SK-N-SH treated with all-trans-retinoic acid at 6 μM for 48 hours (cell line): ENCODE data around the gene LTBP1.

Source experiments
- ATAC-seq: fragments of 200-7000 bp; cut with Tn5 transposase; 3 replicates; pipeline ENCODE4 v1.9.1; 2020; ENCODE audit warnings: mild to moderate bottlenecking, moderate library complexity
- ARNTL ChIP-seq: fragments of 450-650 bp; formaldehyde crosslinking; IDR thresholded peaks from 2 replicates; pipeline ENCODE4 v1.5.0; 2020; ENCODE audit warnings: low read depth, mild to moderate bottlenecking, moderate library complexity, borderline replicate concordance
- BACH2 ChIP-seq: fragments of 250-450 bp; sonication (Bioruptor Pico); IDR thresholded peaks from 2 replicates; pipeline ENCODE4 v1.9.0; 2021; ENCODE audit warnings: mild to moderate bottlenecking, borderline replicate concordance
- CREB5 ChIP-seq: fragments of 250-450 bp; sonication (Bioruptor Pico); IDR thresholded peaks from 2 replicates; pipeline ENCODE4 v1.5.1; 2020; ENCODE audit warnings: low read depth, mild to moderate bottlenecking, moderate library complexity
- CSDC2 ChIP-seq: fragments of 250-450 bp; sonication (Bioruptor Pico); IDR thresholded peaks from 2 replicates; pipeline ENCODE4 v1.5.0; 2020; ENCODE audit warnings: mild to moderate bottlenecking, moderate library complexity
- ESRRG ChIP-seq: fragments of 250-450 bp; sonication (Bioruptor Pico); IDR thresholded peaks from 2 replicates; pipeline ENCODE4 v1.6.1; 2021; ENCODE audit warnings: mild to moderate bottlenecking
- GLIS3 ChIP-seq: fragments of 250-450 bp; sonication (Bioruptor Pico); IDR thresholded peaks from 2 replicates; pipeline ENCODE4 v1.5.0; 2020; ENCODE audit warnings: mild to moderate bottlenecking, moderate library complexity
- ISL1 ChIP-seq: fragments of 250-450 bp; sonication (Bioruptor Pico); IDR thresholded peaks from 2 replicates; pipeline ENCODE4 v2.1.2; 2022; ENCODE audit warnings: mild to moderate bottlenecking, moderate library complexity
- OSR1 ChIP-seq: fragments of 250-450 bp; sonication (Bioruptor Pico); IDR thresholded peaks from 2 replicates; pipeline ENCODE4 v1.8.0; 2022; ENCODE audit warnings: moderate library complexity, mild to moderate bottlenecking, inconsistent platforms
- PATZ1 ChIP-seq: fragments of 250-450 bp; sonication (Bioruptor Pico); IDR thresholded peaks from 2 replicates; pipeline ENCODE4 v1.8.0; 2020; ENCODE audit warnings: mild to moderate bottlenecking, moderate library complexity, borderline replicate concordance
- POU6F1 ChIP-seq: fragments of 250-450 bp; sonication (Bioruptor Pico); IDR thresholded peaks from 2 replicates; pipeline ENCODE4 v1.8.0; 2021; ENCODE audit warnings: low read depth, mild to moderate bottlenecking, moderate library complexity, borderline replicate concordance
- PPARA ChIP-seq: fragments of 250-450 bp; sonication (Bioruptor Pico); IDR thresholded peaks from 2 replicates; pipeline ENCODE4 v1.5.0; 2020; ENCODE audit warnings: mild to moderate bottlenecking, borderline replicate concordance
- RARB ChIP-seq: fragments of 250-450 bp; sonication (Bioruptor Pico); IDR thresholded peaks from 2 replicates; pipeline ENCODE4 v1.8.0; 2021; ENCODE audit warnings: mild to moderate bottlenecking, moderate library complexity
- SNAI2 ChIP-seq: fragments of 250-450 bp; sonication (Bioruptor Pico); IDR thresholded peaks from 2 replicates; pipeline ENCODE4 v1.5.0; 2020; ENCODE audit warnings: mild to moderate bottlenecking, moderate library complexity
- TCF4 ChIP-seq: fragments of 250-450 bp; sonication (Bioruptor Pico); IDR thresholded peaks from 2 replicates; pipeline ENCODE4 v1.8.0; 2021; ENCODE audit warnings: mild to moderate bottlenecking, moderate library complexity, borderline replicate concordance
- TOX ChIP-seq: fragments of 250-450 bp; sonication (Bioruptor Pico); IDR thresholded peaks from 2 replicates; pipeline ENCODE4 v1.8.0; 2021; ENCODE audit warnings: mild to moderate bottlenecking, moderate library complexity, borderline replicate concordance
- ZC3H10 ChIP-seq: fragments of 250-450 bp; sonication (Bioruptor Pico); IDR thresholded peaks from 2 replicates; pipeline ENCODE4 v1.5.1; 2021; ENCODE audit warnings: mild to moderate bottlenecking, moderate library complexity
- ZFP3 ChIP-seq: fragments of 250-450 bp; sonication (Bioruptor Pico); IDR thresholded peaks from 2 replicates; pipeline ENCODE4 v1.5.0; 2020; ENCODE audit warnings: mild to moderate bottlenecking, moderate library complexity
- ZFP30 ChIP-seq: fragments of 450-650 bp; formaldehyde crosslinking; IDR thresholded peaks from 2 replicates; pipeline ENCODE4 v1.5.0; 2022; ENCODE audit warnings: mild to moderate bottlenecking, moderate library complexity
- ZNF565 ChIP-seq: fragments of 450-650 bp; formaldehyde crosslinking; conservative IDR thresholded peaks from 2 replicates; pipeline ENCODE4 v1.5.0; 2020; ENCODE audit warnings: low read depth, mild to moderate bottlenecking, moderate library complexity
- ZNF70 ChIP-seq: fragments of 450-650 bp; formaldehyde crosslinking; IDR thresholded peaks from 2 replicates; pipeline ENCODE4 v1.5.0; 2020; ENCODE audit warnings: mild to moderate bottlenecking, moderate library complexity
- TF ChIP-seq, protein P1 (sequence below): fragments of 250-450 bp; sonication (Bioruptor Pico); IDR thresholded peaks from 2 replicates; pipeline ENCODE4 v1.5.1; 2021; ENCODE audit warnings: mild to moderate bottlenecking, moderate library complexity
- TF ChIP-seq, protein P2 (sequence below): fragments of 250-450 bp; sonication (Bioruptor Pico); IDR thresholded peaks from 2 replicates; pipeline ENCODE4 v1.5.0; 2020; ENCODE audit warnings: mild to moderate bottlenecking, moderate library complexity

LTBP1 gene

DNA sequence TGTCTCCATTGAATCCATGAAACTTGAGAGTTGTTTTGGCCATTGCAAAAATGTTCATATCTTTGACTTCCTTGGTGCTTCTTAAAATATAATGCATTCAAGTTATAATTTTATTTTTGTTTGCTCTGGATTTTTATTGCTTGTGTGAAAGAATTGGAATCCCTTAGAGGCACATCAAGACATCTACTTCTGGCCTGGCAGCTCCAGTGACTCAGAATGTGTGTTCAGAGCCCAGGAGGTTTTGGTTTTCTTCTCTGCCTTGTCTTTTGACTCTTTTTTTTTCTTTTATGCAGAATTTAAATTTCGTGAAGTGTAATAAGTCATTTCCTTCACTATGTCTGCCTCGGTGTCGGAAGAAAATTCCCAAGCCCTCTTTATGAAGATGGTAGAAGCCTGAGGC, 180.2 kb downstream of the LTBP1 start:
- ATAC-seq = peak; percentile 48; the same call in 1 of the 3 replicates
- TF ChIP-seq, protein P1, sequence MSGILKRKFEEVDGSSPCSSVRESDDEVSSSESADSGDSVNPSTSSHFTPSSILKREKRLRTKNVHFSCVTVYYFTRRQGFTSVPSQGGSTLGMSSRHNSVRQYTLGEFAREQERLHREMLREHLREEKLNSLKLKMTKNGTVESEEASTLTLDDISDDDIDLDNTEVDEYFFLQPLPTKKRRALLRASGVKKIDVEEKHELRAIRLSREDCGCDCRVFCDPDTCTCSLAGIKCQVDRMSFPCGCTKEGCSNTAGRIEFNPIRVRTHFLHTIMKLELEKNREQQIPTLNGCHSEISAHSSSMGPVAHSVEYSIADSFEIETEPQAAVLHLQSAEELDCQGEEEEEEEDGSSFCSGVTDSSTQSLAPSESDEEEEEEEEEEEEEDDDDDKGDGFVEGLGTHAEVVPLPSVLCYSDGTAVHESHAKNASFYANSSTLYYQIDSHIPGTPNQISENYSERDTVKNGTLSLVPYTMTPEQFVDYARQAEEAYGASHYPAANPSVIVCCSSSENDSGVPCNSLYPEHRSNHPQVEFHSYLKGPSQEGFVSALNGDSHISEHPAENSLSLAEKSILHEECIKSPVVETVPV (CRISPR knock-in tag) = no peak
- TF ChIP-seq POU6F1 (no peak), ZNF70 (CRISPR knock-in tag) (no peak), CSDC2 (no peak)
- TF ChIP-seq, all 23 proteins: peak for 0

- TF ChIP-seq TCF4 (no peak), PATZ1 (CRISPR knock-in tag) (no peak), PPARA (CRISPR knock-in tag) (no peak), CREB5 (no peak), ZC3H10 (CRISPR knock-in tag) (no peak), ZNF70 (CRISPR knock-in tag) (no peak), ZFP3 (CRISPR knock-in tag) (no peak), BACH2 (CRISPR knock-in tag) (no peak), GLIS3 (CRISPR knock-in tag) (no peak), ARNTL (CRISPR knock-in tag) (no peak), OSR1 (CRISPR knock-in tag) (no peak), ZNF565 (no peak)
- TF ChIP-seq, protein P2, sequence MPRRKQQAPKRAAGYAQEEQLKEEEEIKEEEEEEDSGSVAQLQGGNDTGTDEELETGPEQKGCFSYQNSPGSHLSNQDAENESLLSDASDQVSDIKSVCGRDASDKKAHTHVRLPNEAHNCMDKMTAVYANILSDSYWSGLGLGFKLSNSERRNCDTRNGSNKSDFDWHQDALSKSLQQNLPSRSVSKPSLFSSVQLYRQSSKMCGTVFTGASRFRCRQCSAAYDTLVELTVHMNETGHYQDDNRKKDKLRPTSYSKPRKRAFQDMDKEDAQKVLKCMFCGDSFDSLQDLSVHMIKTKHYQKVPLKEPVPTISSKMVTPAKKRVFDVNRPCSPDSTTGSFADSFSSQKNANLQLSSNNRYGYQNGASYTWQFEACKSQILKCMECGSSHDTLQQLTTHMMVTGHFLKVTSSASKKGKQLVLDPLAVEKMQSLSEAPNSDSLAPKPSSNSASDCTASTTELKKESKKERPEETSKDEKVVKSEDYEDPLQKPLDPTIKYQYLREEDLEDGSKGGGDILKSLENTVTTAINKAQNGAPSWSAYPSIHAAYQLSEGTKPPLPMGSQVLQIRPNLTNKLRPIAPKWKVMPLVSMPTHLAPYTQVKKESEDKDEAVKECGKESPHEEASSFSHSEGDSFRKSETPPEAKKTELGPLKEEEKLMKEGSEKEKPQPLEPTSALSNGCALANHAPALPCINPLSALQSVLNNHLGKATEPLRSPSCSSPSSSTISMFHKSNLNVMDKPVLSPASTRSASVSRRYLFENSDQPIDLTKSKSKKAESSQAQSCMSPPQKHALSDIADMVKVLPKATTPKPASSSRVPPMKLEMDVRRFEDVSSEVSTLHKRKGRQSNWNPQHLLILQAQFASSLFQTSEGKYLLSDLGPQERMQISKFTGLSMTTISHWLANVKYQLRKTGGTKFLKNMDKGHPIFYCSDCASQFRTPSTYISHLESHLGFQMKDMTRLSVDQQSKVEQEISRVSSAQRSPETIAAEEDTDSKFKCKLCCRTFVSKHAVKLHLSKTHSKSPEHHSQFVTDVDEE (CRISPR knock-in tag) = no peak
- no peak for ATAC-seq
Observed at GRCh38 chr2:33129263-33130053, 182.7 kb downstream of the LTBP1 start.

DNA sequence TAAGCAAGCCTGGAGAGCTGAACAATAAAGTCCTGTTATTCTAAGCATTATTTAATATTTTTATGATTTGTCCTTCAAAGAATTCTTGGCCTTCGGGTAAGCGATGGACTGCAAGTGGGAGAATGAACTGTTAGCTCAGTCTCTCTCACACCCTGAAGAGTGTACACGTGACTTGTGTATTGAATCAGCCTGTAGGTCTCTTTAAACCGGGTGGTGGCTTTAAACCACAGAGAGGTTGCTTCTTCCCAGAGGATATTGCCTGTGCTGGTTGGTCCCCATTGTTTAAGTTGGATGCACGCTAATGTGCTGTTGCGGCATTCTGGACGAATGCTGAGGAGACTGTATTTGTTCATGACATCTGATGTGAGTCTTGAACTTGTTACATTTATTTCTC, 183.3 kb downstream of the LTBP1 start:
- ATAC-seq = no peak
- TF ChIP-seq TCF4 = no peak
- no peak for TF ChIP-seq ZNF70 (CRISPR knock-in tag)
- TF ChIP-seq ESRRG (CRISPR knock-in tag) = no peak
- TF ChIP-seq CSDC2 = no peak
- no peak for TF ChIP-seq SNAI2 (CRISPR knock-in tag)
- TF ChIP-seq ARNTL (CRISPR knock-in tag) = no peak
- TF ChIP-seq OSR1 (CRISPR knock-in tag) = no peak
- TF ChIP-seq, protein P1 (CRISPR knock-in tag) = no peak
- TF ChIP-seq GLIS3 (CRISPR knock-in tag) = no peak
- no peak for TF ChIP-seq ISL1 (CRISPR knock-in tag)
- TF ChIP-seq ZFP30 (CRISPR knock-in tag) = no peak
- no peak for TF ChIP-seq RARB (CRISPR knock-in tag)
- TF ChIP-seq ZC3H10 (CRISPR knock-in tag) = no peak
- no peak for TF ChIP-seq TOX (CRISPR knock-in tag)
- TF ChIP-seq PATZ1 (CRISPR knock-in tag) = no peak
- TF ChIP-seq PPARA (CRISPR knock-in tag) = no peak
- no peak for TF ChIP-seq ZFP3 (CRISPR knock-in tag)
